Measurements from ENCODE around the gene TRIM65.

TRIM65 gene

DNA sequence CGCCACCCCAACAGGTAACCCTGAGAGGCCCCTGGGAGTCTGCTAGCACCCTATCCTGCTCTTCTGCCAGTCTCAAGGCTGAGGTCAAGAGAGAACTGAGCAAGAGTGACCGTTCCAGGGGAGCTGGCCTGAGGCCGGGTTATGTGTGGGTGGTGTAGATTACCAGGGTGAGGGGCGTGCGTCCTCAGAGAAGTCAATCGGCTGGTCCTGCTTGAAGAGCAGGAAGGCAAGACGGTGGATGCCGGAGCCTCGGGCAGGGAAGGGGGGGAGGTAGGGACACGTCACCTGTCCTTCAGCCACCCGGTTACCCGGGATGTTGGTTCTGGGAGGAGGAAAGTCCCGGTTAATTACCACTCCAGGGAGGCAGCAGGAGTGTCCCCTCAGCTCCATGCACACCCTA lies 2.6 kb upstream of the TRIM65 start:
- no peaks in the 10 kb centered on the region for H3K27me3 ChIP-seq (ENCODE audit: insufficient read depth, poor library complexity, severe bottlenecking)
- H3K36me3 ChIP-seq (ENCODE audit: low read depth) = peaks cover 54% of the 10 kb centered on the region
- no peak for DNase-seq (ENCODE audit: low spot score)
- no peaks in the 10 kb centered on the region for H3K9me3 ChIP-seq (ENCODE audit: severe bottlenecking)
- H3K4me3 ChIP-seq (ENCODE audit: severe bottlenecking) = no peak overlapping the region
- peaks cover 13% of the 10 kb centered on the region for H3K4me1 ChIP-seq (ENCODE audit: insufficient read depth, poor library complexity, severe bottlenecking)
- no peak for ATAC-seq (ENCODE audit: low read depth)
- no peak for TF ChIP-seq CTCF (IDR thresholded peaks at IDR 0.05; ENCODE audit: poor library complexity, severe bottlenecking)
- H3K27ac ChIP-seq (ENCODE audit: poor library complexity, severe bottlenecking) = no peak overlapping the region

DNA sequence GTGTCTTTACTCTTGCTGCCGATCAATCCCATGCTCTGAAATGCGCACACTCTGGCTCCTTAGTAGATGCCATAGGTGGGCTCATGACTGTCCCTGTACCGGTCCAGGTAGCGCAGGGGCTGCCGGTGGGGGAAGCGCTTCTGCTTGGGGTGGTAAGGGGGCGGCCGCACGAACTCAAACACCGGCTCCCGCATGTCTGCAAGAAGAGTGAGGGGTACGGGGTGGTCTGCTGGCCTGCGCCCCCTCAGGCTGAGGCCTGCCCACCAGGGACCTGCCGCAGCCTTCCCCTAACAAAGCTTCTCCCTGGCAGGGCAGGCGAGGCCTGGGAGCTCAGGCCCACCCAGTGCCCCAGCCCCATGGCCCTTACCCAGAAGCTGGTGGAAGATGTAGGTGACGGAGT lies 2.0 kb upstream of the TRIM65 start:
- H3K9me3 ChIP-seq (ENCODE audit: severe bottlenecking) = no peaks in the 10 kb centered on the region
- H3K27me3 ChIP-seq (ENCODE audit: insufficient read depth, poor library complexity, severe bottlenecking) = no peaks in the 10 kb centered on the region
- peaks cover 11% of the 10 kb centered on the region for H3K4me1 ChIP-seq (ENCODE audit: insufficient read depth, poor library complexity, severe bottlenecking)
- H3K4me3 ChIP-seq (ENCODE audit: severe bottlenecking) = no peak overlapping the region
- ATAC-seq (ENCODE audit: low read depth) = no peak
- peaks cover 54% of the 10 kb centered on the region for H3K36me3 ChIP-seq (ENCODE audit: low read depth)
- DNase-seq (ENCODE audit: low spot score) = no peak
- no peak overlapping the region for H3K27ac ChIP-seq (ENCODE audit: poor library complexity, severe bottlenecking)
- no peak for TF ChIP-seq CTCF (IDR thresholded peaks at IDR 0.05; ENCODE audit: poor library complexity, severe bottlenecking)

GRCh38 chr17:75898065-75898464 lies 1.3 kb upstream of the TRIM65 start:
- Histone ChIP-seq H3K27ac (ENCODE audit: poor library complexity, severe bottlenecking) (no peak overlapping the region), H3K4me1 (ENCODE audit: insufficient read depth, poor library complexity, severe bottlenecking) (peaks cover 9% of the 10 kb centered on the region), H3K27me3 (ENCODE audit: insufficient read depth, poor library complexity, severe bottlenecking) (no peaks in the 10 kb centered on the region), H3K4me3 (ENCODE audit: severe bottlenecking) (no peak overlapping the region), H3K36me3 (ENCODE audit: low read depth) (peaks cover 49% of the 10 kb centered on the region), H3K9me3 (ENCODE audit: severe bottlenecking) (no peaks in the 10 kb centered on the region)
- DNase-seq (ENCODE audit: low spot score) (no peak), ATAC-seq (ENCODE audit: low read depth) (no peak)
- no peak for TF ChIP-seq CTCF (IDR thresholded peaks at IDR 0.05; ENCODE audit: poor library complexity, severe bottlenecking)

GRCh38 chr17:75897160-75898019 lies 639 bp upstream of the TRIM65 start:
- Histone ChIP-seq H3K4me3 (ENCODE audit: severe bottlenecking) (peak overlapping the region; percentile 81), H3K4me1 (ENCODE audit: insufficient read depth, poor library complexity, severe bottlenecking) (peaks cover 9% of the 10 kb centered on the region), H3K27ac (ENCODE audit: poor library complexity, severe bottlenecking) (peak overlapping the region; percentile 76), H3K9me3 (ENCODE audit: severe bottlenecking) (no peaks in the 10 kb centered on the region), H3K27me3 (ENCODE audit: insufficient read depth, poor library complexity, severe bottlenecking) (no peaks in the 10 kb centered on the region), H3K36me3 (ENCODE audit: low read depth) (peaks cover 43% of the 10 kb centered on the region)
- DNase-seq (ENCODE audit: low spot score) = peak; percentile 66
- TF ChIP-seq CTCF (IDR thresholded peaks at IDR 0.05; ENCODE audit: poor library complexity, severe bottlenecking) = no peak
- ATAC-seq (ENCODE audit: low read depth) = no peak

Data from RWPE2 (cell line).